PFSK-1 (cell line): Measurements from ENCODE around the gene CPA1.

Source experiments
- POLR2AphosphoS5 ChIP-seq: IDR thresholded peaks from 2 replicates; pipeline ENCODE4 v1.6.1; 2012; ENCODE audit warnings: low read depth, mild to moderate bottlenecking, control low read depth, low read length, moderate library complexity
- REST ChIP-seq, 2 experiments: IDR thresholded peaks; 2 replicates each; pipeline versions ENCODE4 v1.6.1 to v1.8.0; 2011 to 2012; ENCODE audit warnings: low read depth in 2 of 2, low read length in 2 of 2, control low read depth in 1 of 2, inconsistent platforms in 1 of 2, mild to moderate bottlenecking in 1 of 2, moderate library complexity in 1 of 2; ENCODE audit not compliant: insufficient read depth in 1 of 2

- TF ChIP-seq POLR2AphosphoS5 = no peak
- no peak for TF ChIP-seq REST (IDR thresholded peaks at IDR 0.05; ENCODE audit: insufficient read depth in 1 of 2, low read depth in 2 of 2, low read length in 2 of 2)
These were observed 7.7 kb upstream of the CPA1 start for GRCh38 chr7:130372402-130373165.
